K562 (cell line): ENCODE measurements around the gene NECAB3. TPM values are rescaled to one million over a fixed set of nuclear protein-coding genes. Genes with fewer than 3 reads are reported as not detected.

Experiments used
- ATAC-seq: fragments of 200-7000 bp; cut with Tn5 transposase; 3 replicates; pipeline ENCODE4 v1.9.1; 2020; ENCODE audit warnings: moderate library complexity
- BruUV-seq: library from RNA; stranded (reverse); fragments of 400-500 nt; replicated peaks from 2 replicates; lab custom pipeline; 2021; lab: Mats Ljungman, UMichigan
- CTCF ChIA-PET: fragments of 300-600 bp; formaldehyde crosslinking; extraction: SDS; loops from one replicate; lab custom pipeline; 2021; ENCODE audit warnings: low intra/inter-chr PET ratio; lab: Yijun Ruan, JAX
- POLR2A ChIA-PET: fragments of 300-600, 350-650 bp; sonication (Branson Sonifier 250); formaldehyde crosslinking; extraction: SDS; loops from one replicate; lab custom pipeline; 2021; ENCODE audit warnings: antibody characterized with exemption, inconsistent platforms; lab: Yijun Ruan, JAX
- DNase-seq, 4 experiments: peaks; one replicate each; pipeline versions ENCODE4 v3.0.0 to v3.0.0-alpha.2; 2011 to 2018; ENCODE audit warnings: low spot score in 3 of 4, mixed read lengths in 3 of 4; ENCODE audit errors: extremely low read depth in 1 of 4
- FAIRE-seq: peaks from 2 replicates; lab custom pipeline; 2011; peaks lifted over from hg19 to GRCh38; lab: Jason Lieb, UNC
- H2AFZ ChIP-seq: 2 replicates; pipeline ENCODE4 v1.6.0; 2011; ENCODE audit warnings: low read depth, low read length, control low read depth, inconsistent platforms
- H3K27ac ChIP-seq: fragments of 200-600 bp; 3 replicates; pipeline ENCODE4 v1.8.0; 2011; ENCODE audit warnings: low read depth, mild to moderate bottlenecking, control low read depth, inconsistent platforms, low read length, moderate library complexity, mixed read lengths; ENCODE audit errors: extremely low read depth
- H3K27me3 ChIP-seq, 2 experiments: fragments of 300-600 bp in 1 of 2; 2 replicates in 1 of 2; 3 replicates in 1 of 2; pipeline versions ENCODE4 v1.6.0 to v1.8.0; 2011; ENCODE audit warnings: inconsistent platforms in 2 of 2, low read length in 2 of 2, mild to moderate bottlenecking in 1 of 2, mixed read lengths in 1 of 2, moderate library complexity in 1 of 2; ENCODE audit not compliant: control insufficient read depth in 2 of 2, insufficient read depth in 2 of 2
- H3K36me3 ChIP-seq: fragments of 300-600 bp; 3 replicates; pipeline ENCODE4 v1.8.0; 2011; ENCODE audit warnings: mild to moderate bottlenecking, low read length, inconsistent platforms; ENCODE audit not compliant: control insufficient read depth, insufficient read depth
- H3K4me1 ChIP-seq, 2 experiments: fragments of 200-600 bp in 1 of 2; replicated peaks in 1 of 2; 2 replicates in 1 of 2; 3 replicates in 1 of 2; pipeline versions ENCODE4 v1.5.1 to v1.8.0; 2011; ENCODE audit warnings: inconsistent platforms in 2 of 2, low read length in 2 of 2, mild to moderate bottlenecking in 1 of 2, mixed read lengths in 1 of 2, moderate library complexity in 1 of 2; ENCODE audit not compliant: control insufficient read depth in 2 of 2, insufficient read depth in 2 of 2
- H3K4me2 ChIP-seq: 2 replicates; pipeline ENCODE4 v1.6.1; 2011; ENCODE audit warnings: low read length, control low read depth, inconsistent platforms, mixed read lengths; ENCODE audit not compliant: insufficient read depth
- H3K4me3 ChIP-seq: fragments of 200-600 bp; sonication (generic), shearing (Covaris generic); 2 replicates; pipeline ENCODE4 v1.5.1; 2016; ENCODE audit warnings: control low read depth, inconsistent platforms
- H3K79me2 ChIP-seq: fragments of 200-600 bp; 3 replicates; pipeline ENCODE4 v1.8.0; 2011; ENCODE audit warnings: low read length, inconsistent platforms; ENCODE audit not compliant: control insufficient read depth, insufficient read depth
- H3K9ac ChIP-seq, 2 experiments: 2 replicates each; pipeline versions ENCODE4 v1.6.0 to v1.6.1; 2011; ENCODE audit warnings: low read depth in 2 of 2, low read length in 2 of 2, control low read depth in 1 of 2, inconsistent platforms in 1 of 2, mild to moderate bottlenecking in 1 of 2, mixed read lengths in 1 of 2; ENCODE audit not compliant: insufficient read depth in 1 of 2
- H3K9me1 ChIP-seq: one replicate; pipeline ENCODE4 v1.6.0; 2011; ENCODE audit warnings: inconsistent platforms, mild to moderate bottlenecking, low read length, moderate library complexity; ENCODE audit not compliant: control insufficient read depth, insufficient read depth
- H3K9me3 ChIP-seq: replicated peaks from 2 replicates; pipeline ENCODE4 v1.5.1; 2011; ENCODE audit warnings: low read depth, low read length, inconsistent platforms; ENCODE audit not compliant: control insufficient read depth, insufficient read depth
- H4K20me1 ChIP-seq: replicated peaks from 2 replicates; pipeline ENCODE4 v1.6.1; 2011; ENCODE audit warnings: low read length, inconsistent platforms, mixed read lengths; ENCODE audit not compliant: control insufficient read depth, insufficient read depth
- FOXJ2 ChIP-seq: fragments of 200-800 bp; sonication (Bioruptor generic); IDR thresholded peaks from 2 replicates; pipeline ENCODE4 v1.6.1; 2016; ENCODE audit warnings: missing genetic modification characterization, missing compliant biosample characterization
- HSF4 ChIP-seq: fragments of 250-450 bp; sonication (Bioruptor Pico); IDR thresholded peaks from 2 replicates; pipeline ENCODE4 v2.1.2; 2022; ENCODE audit warnings: mild to moderate bottlenecking, moderate library complexity, borderline replicate concordance
- IFI16 ChIP-seq: fragments of 250-450 bp; sonication (Bioruptor Pico); IDR thresholded peaks from 2 replicates; pipeline ENCODE4 v2.1.2; 2022; ENCODE audit warnings: mild to moderate bottlenecking, inconsistent platforms
- RAD51 ChIP-seq: fragments of 450-650 bp; IDR thresholded peaks from 2 replicates; pipeline ENCODE4 v1.7.1; 2016; ENCODE audit warnings: low read depth, mild to moderate bottlenecking, borderline replicate concordance
- SIX5 ChIP-seq, 2 experiments: IDR thresholded peaks; 2 replicates each; pipeline ENCODE4 v1.6.1; 2011; ENCODE audit warnings: low read length in 2 of 2, borderline replicate concordance in 1 of 2, low read depth in 1 of 2, mild to moderate bottlenecking in 1 of 2, moderate library complexity in 1 of 2; ENCODE audit not compliant: insufficient read depth in 1 of 2
- SLC30A9 ChIP-seq: fragments of 250-450 bp; sonication (Bioruptor Pico); IDR thresholded peaks from 2 replicates; pipeline ENCODE4 v1.8.0; 2022; ENCODE audit warnings: mild to moderate bottlenecking, moderate library complexity
- SMARCA5 ChIP-seq: fragments of 450-650 bp; IDR thresholded peaks from 2 replicates; pipeline ENCODE4 v1.6.1; 2016
- TFAM ChIP-seq: fragments of 250-450 bp; sonication (Bioruptor Pico); conservative IDR thresholded peaks from 2 replicates; pipeline ENCODE4 v1.5.0; 2021; ENCODE audit warnings: mild to moderate bottlenecking, moderate library complexity
- TGIF2 ChIP-seq: sonication (generic); formaldehyde crosslinking; IDR thresholded peaks from 2 replicates; pipeline ENCODE4 v1.8.1; 2022; ENCODE audit warnings: mild to moderate bottlenecking, missing genetic modification reagents, moderate library complexity
- WGBS: fragments of 100-300 bp; shearing (Covaris generic); methylation state at CpG from one replicate; pipeline ENCODE4 v1.1.6; 2016; ENCODE audit warnings: low coverage, mixed read lengths; ENCODE audit not compliant: insufficient coverage; ENCODE audit errors: missing lambda C conversion rate; 5-methylcytosine and 5-hydroxymethylcytosine counted together
- in situ Hi-C: fragments of 300-500 bp; cut with MboI; formaldehyde crosslinking; loops from 4 replicates; pipeline ENCODE4 v1.15.0; 2018; ENCODE audit warnings: inconsistent platforms, mixed read lengths
- intact Hi-C: fragments of 100-400 bp; cut with micrococcal nuclease; formaldehyde crosslinking; loops from 2 replicates; pipeline ENCODE4 v1.14.2; 2022
- polyA plus RNA-seq, 8 experiments: library from polyadenylated mRNA; depleted of rRNA in 4 of 8; stranded (reverse) in 5 of 8; unstranded in 3 of 8; fragments of >200 nt; fragmentation: Nextera tagmentation in 2 of 8; fragmentation: Illumina TruSeq in 1 of 8; extraction: Ambion mirVana in 2 of 8; extraction: Trizol in 1 of 8; gene quantifications; 2 replicates each; pipeline versions ENCODE4 v1.2.1 to v1.2.3, GENCODE V29; 2011 to 2014; ENCODE audit warnings: inconsistent platforms in 1 of 8, missing spikeins in 1 of 8
- total RNA-seq, 7 experiments: library from RNA; depleted of rRNA in 6 of 7; stranded (reverse); fragments of >200 nt in 6 of 7; fragmentation: Illumina TruSeq in 2 of 7; extraction: Trizol in 2 of 7; gene quantifications; 2 replicates each; pipeline versions ENCODE4 v1.2.1 to v1.2.3, GENCODE V29; 2011 to 2021; ENCODE audit warnings: low replicate concordance in 1 of 7
- TF ChIP-seq, protein P1 (sequence below): IDR thresholded peaks from 3 replicates; pipeline ENCODE4 v1.6.1; 2011; ENCODE audit warnings: borderline replicate concordance, mild to moderate bottlenecking, moderate library complexity; ENCODE audit not compliant: insufficient read length; ENCODE audit errors: extremely low read depth
- TF ChIP-seq, protein P2 (sequence below): fragments of 250-450 bp; sonication (Bioruptor Pico); IDR thresholded peaks from 2 replicates; pipeline ENCODE4 v1.5.0; 2021
- TF ChIP-seq, protein P3 (sequence below): fragments of 250-450 bp; sonication (Bioruptor Pico); IDR thresholded peaks from 2 replicates; pipeline ENCODE4 v1.9.0; 2021; ENCODE audit warnings: mild to moderate bottlenecking, inconsistent platforms

The NECAB3 gene
- total and polyA plus RNA-seq, 9 of the 15 experiments (the other 6 are each of a cell fraction or from before 2014, with no cell fraction given), result 0.94 to 63.3 (median 31.5) TPM

DNA sequence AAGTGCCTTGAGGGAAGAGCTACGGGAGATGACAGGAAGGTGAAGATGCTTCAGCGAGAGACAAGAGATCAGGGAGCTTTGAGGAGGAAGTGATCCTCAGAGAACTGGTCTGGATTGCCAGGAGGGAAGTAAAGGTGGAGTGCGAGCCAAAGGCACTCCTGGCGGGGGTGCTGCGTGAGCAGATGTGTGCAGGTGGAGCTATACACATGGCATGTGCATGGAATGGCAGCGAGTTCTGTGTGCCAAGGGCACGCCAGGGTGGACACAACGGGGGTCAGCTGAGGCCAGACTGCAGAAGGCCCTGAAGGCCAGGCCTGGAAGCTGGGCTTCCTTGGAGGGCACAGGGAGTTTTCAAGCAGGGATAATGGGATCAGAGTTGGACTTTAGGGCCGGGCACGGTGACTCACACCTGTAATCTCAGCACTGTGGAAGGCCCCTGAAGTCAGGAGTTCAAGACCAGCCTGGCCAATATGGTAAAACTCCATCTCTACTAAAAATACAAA, 39.7 kb upstream of the NECAB3 start:
- in situ Hi-C loops (no loop called here), intact Hi-C loops (no loop called here)
- Histone ChIP-seq H3K36me3 (peaks cover 18% of the 10 kb centered on the region; the same call in 1 of the 3 replicates), H3K4me3 (no peak overlapping the region)
- POLR2A ChIA-PET, result interaction anchor here (0.6 to 0.8 kb wide), 2 partner anchors 10 to 85 kb away, joined by 3 to 4 read pairs; no protein-coding TSS in a partner anchor
- BruUV-seq, result no TSS peak
- TF ChIP-seq HSF4 (no peak), TFAM (CRISPR knock-in tag) (no peak), SLC30A9 (CRISPR knock-in tag) (no peak), IFI16 (CRISPR knock-in tag) (no peak), SIX5 (IDR thresholded peaks at IDR 0.05; ENCODE audit: borderline replicate concordance in 1 of 2, insufficient read depth in 1 of 2, low read depth in 1 of 2, low read length in 2 of 2) (no peak), SMARCA5 (no peak), FOXJ2 (tag) (no peak), TGIF2 (CRISPR knock-in tag) (no peak), RAD51 (no peak)
- TF ChIP-seq, protein P1, sequence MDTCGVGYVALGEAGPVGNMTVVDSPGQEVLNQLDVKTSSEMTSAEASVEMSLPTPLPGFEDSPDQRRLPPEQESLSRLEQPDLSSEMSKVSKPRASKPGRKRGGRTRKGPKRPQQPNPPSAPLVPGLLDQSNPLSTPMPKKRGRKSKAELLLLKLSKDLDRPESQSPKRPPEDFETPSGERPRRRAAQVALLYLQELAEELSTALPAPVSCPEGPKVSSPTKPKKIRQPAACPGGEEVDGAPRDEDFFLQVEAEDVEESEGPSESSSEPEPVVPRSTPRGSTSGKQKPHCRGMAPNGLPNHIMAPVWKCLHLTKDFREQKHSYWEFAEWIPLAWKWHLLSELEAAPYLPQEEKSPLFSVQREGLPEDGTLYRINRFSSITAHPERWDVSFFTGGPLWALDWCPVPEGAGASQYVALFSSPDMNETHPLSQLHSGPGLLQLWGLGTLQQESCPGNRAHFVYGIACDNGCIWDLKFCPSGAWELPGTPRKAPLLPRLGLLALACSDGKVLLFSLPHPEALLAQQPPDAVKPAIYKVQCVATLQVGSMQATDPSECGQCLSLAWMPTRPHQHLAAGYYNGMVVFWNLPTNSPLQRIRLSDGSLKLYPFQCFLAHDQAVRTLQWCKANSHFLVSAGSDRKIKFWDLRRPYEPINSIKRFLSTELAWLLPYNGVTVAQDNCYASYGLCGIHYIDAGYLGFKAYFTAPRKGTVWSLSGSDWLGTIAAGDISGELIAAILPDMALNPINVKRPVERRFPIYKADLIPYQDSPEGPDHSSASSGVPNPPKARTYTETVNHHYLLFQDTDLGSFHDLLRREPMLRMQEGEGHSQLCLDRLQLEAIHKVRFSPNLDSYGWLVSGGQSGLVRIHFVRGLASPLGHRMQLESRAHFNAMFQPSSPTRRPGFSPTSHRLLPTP, result no peak
- TF ChIP-seq, protein P2, sequence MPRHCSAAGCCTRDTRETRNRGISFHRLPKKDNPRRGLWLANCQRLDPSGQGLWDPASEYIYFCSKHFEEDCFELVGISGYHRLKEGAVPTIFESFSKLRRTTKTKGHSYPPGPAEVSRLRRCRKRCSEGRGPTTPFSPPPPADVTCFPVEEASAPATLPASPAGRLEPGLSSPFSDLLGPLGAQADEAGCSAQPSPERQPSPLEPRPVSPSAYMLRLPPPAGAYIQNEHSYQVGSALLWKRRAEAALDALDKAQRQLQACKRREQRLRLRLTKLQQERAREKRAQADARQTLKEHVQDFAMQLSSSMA (CRISPR knock-in tag), result no peak
- TF ChIP-seq, protein P3, sequence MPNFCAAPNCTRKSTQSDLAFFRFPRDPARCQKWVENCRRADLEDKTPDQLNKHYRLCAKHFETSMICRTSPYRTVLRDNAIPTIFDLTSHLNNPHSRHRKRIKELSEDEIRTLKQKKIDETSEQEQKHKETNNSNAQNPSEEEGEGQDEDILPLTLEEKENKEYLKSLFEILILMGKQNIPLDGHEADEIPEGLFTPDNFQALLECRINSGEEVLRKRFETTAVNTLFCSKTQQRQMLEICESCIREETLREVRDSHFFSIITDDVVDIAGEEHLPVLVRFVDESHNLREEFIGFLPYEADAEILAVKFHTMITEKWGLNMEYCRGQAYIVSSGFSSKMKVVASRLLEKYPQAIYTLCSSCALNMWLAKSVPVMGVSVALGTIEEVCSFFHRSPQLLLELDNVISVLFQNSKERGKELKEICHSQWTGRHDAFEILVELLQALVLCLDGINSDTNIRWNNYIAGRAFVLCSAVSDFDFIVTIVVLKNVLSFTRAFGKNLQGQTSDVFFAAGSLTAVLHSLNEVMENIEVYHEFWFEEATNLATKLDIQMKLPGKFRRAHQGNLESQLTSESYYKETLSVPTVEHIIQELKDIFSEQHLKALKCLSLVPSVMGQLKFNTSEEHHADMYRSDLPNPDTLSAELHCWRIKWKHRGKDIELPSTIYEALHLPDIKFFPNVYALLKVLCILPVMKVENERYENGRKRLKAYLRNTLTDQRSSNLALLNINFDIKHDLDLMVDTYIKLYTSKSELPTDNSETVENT (CRISPR knock-in tag), result no peak
- TF ChIP-seq, all 486 proteins: peak for 0
- no peak for ATAC-seq
- Histone ChIP-seq H4K20me1 (no peaks in the 10 kb centered on the region), H3K27me3 (no peaks in the 10 kb centered on the region), H3K79me2 (no peaks in the 10 kb centered on the region), H3K27ac (no peak overlapping the region), H3K4me1 (peaks cover 17 to 32% of the 10 kb centered on the region in 2 experiments), H2AFZ (no peak overlapping the region), H3K9ac (peak overlapping the region in 1 of 2 experiments; percentile 68; a peak in 1 of 4 replicates), H3K9me3 (no peaks in the 10 kb centered on the region), H3K9me1 (no peaks in the 10 kb centered on the region), H3K4me2 (no peak overlapping the region)
- WGBS, result 66% methylated on average over 10 of the region's 10 CpGs
- no peak for DNase-seq
- no peak for FAIRE-seq
- CTCF ChIA-PET, result no interaction called here
